Lower leg skin (tissue), 3 donors: Measurements from ENCODE around the gene MPRIP.

Experiments
- POLR2A ChIP-seq, 2 donors: fragments of 450-650 bp; IDR thresholded peaks; one replicate each; pipeline ENCODE4 v1.6.1; 2016 to 2017; ENCODE audit warnings: antibody characterized with exemption in 2 of 2, mild to moderate bottlenecking in 1 of 2, moderate library complexity in 1 of 2
- TF ChIP-seq, protein P1 (sequence below), 3 donors: fragments of 450-650 bp; IDR thresholded peaks; one replicate each; pipeline ENCODE4 v1.5.1; 2016; ENCODE audit warnings: antibody characterized with exemption in 3 of 3, mild to moderate bottlenecking in 3 of 3, moderate library complexity in 2 of 3

DNA sequence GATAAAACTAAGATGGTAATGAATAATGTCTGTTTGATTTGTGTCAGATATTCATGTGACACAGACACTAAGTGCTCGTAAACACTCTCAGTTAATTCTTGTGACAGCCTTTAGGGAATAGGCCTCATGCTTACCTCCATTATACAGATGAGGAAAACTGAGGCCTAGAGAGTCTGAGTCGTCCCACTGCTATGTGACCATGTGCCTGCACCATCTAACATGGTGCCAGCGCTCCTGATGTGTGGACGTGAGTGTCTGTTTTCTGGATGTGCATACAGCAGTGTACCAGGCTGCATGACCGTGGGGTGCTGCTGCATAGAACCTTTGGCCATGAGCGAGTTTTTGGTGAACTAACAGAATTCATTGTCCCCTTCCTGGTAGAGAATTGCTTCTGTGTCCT is 61.8 kb downstream of the MPRIP start:
- TF ChIP-seq, protein P1, sequence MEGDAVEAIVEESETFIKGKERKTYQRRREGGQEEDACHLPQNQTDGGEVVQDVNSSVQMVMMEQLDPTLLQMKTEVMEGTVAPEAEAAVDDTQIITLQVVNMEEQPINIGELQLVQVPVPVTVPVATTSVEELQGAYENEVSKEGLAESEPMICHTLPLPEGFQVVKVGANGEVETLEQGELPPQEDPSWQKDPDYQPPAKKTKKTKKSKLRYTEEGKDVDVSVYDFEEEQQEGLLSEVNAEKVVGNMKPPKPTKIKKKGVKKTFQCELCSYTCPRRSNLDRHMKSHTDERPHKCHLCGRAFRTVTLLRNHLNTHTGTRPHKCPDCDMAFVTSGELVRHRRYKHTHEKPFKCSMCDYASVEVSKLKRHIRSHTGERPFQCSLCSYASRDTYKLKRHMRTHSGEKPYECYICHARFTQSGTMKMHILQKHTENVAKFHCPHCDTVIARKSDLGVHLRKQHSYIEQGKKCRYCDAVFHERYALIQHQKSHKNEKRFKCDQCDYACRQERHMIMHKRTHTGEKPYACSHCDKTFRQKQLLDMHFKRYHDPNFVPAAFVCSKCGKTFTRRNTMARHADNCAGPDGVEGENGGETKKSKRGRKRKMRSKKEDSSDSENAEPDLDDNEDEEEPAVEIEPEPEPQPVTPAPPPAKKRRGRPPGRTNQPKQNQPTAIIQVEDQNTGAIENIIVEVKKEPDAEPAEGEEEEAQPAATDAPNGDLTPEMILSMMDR (IDR thresholded peaks at IDR 0.05), result no peak
- TF ChIP-seq POLR2A (IDR thresholded peaks at IDR 0.05), result no peak
